Thoracic aorta (tissue), 2 donors: ENCODE data around the gene WDR64. TPM values are rescaled to one million over a fixed set of nuclear protein-coding genes. Genes with fewer than 3 reads are reported as not detected.

Source experiments
- ATAC-seq: fragments of 150-250 bp; one replicate; pipeline ENCODE4 v1.8.0; 2017; ENCODE audit warnings: low read depth; ENCODE audit not compliant: insufficient number of reproducible peaks, low FRiP score
- DNase-seq: peaks from one replicate; pipeline ENCODE4 v3.0.0-alpha.2; 2020; ENCODE audit warnings: low spot score
- H3K27ac ChIP-seq, 2 donors: fragments of 200-600 bp; sonication (generic); 1 replicate in 1 of 2; 2 replicates in 1 of 2; pipeline ENCODE4 v1.5.1; 2016; ENCODE audit warnings: mild to moderate bottlenecking in 2 of 2, moderate library complexity in 2 of 2
- H3K27me3 ChIP-seq: fragments of 200-600 bp; sonication (generic); replicated peaks from 2 replicates; pipeline ENCODE4 v1.6.0; 2016; ENCODE audit warnings: mild to moderate bottlenecking; ENCODE audit not compliant: insufficient read depth
- H3K36me3 ChIP-seq: fragments of 200-600 bp; sonication (generic); one replicate; pipeline ENCODE4 v1.5.1; 2016
- H3K4me1 ChIP-seq, 2 donors: fragments of 200-600 bp; sonication (generic); 1 replicate in 1 of 2; 2 replicates in 1 of 2; pipeline versions ENCODE4 v1.5.1 to v1.6.0; 2016; ENCODE audit warnings: low read depth in 2 of 2, mild to moderate bottlenecking in 1 of 2; ENCODE audit not compliant: control insufficient read depth in 1 of 2
- H3K4me3 ChIP-seq: fragments of 200-600 bp; sonication (generic); 2 replicates; pipeline ENCODE4 v1.5.1; 2016; ENCODE audit warnings: mild to moderate bottlenecking
- H3K9me3 ChIP-seq: fragments of 200-600 bp; sonication (generic); 2 replicates; pipeline ENCODE4 v1.5.1; 2016
- CTCF ChIP-seq: fragments of 200-600 bp; sonication (generic); IDR thresholded peaks from one replicate; pipeline ENCODE4 v1.5.1; 2019; ENCODE audit warnings: antibody characterized with exemption
- total RNA-seq, 2 donors: library from RNA; depleted of rRNA; stranded (reverse); fragments of >200 nt; gene quantifications; one replicate each; pipeline versions ENCODE4 v1.1.0 to v1.2.3, GENCODE V29; 2016

Gene WDR64
- total RNA-seq, 2 donors from 2014 or later: not detected

DNA sequence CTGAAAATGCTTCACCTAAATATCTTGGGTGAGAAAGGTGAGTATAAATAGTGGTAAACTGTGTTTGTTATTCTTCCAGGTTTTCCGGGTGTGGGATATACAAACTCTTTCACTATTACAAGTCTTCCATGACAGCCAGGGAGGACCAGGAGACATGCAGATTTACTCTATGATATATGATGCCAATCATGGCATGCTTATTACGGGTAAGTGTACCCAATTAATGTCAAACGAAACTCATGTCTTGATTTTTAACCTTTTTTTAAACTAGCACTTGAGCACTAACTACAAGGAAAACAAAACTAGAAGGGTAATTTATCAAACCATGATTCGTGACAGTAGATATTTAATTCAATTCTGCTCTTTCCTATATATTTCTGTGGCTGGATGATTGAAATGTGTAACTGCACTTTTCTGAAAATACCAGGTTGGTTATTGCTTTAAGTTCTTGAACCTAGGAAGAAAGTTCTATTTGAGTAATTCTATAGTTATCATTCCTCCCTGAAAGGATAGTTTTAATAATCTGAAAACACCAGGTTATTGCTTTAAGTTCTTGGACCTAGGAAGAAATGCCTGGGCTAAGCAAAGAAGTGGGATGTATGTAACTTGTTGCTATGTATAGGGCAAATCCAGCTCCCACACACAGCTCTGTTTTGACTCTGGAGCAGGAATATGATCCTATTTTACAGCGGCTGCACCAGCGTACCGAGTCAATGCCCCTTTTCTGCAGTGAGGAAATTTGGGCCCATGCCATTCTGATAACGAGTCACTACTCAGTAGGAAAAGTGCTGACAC lies 86.4 kb downstream of the WDR64 start:
- no peaks in the 10 kb centered on the region for H3K36me3 ChIP-seq
- DNase-seq (no peak), ATAC-seq (no peak)
- no peaks in the 10 kb centered on the region for H3K4me1 ChIP-seq
- no peaks in the 10 kb centered on the region for H3K27me3 ChIP-seq
- TF ChIP-seq CTCF: no peak
- no peak overlapping the region for H3K27ac ChIP-seq
- no peak overlapping the region for H3K4me3 ChIP-seq
- no peaks in the 10 kb centered on the region for H3K9me3 ChIP-seq

DNA sequence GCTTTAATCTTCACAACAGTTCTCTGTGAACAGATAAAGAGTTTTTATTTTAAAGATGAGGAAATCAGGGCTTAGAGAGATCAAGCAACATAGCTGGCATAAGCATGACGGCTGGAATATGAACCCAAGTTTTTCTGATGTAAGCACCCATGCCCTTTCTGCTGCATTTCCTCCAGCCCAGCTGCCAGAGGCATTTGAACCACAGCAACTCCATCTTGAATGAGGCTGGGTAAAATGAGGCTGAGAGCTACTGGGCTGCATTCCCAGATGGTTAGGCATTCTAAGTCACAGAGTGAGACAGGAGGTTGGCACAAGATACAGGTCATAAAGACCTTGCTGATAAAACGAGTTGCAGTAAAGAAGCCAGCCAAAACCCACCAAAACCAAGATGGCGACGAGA lies 90.0 kb downstream of the WDR64 start:
- Histone ChIP-seq H3K27me3 (no peaks in the 10 kb centered on the region), H3K4me1 (no peaks in the 10 kb centered on the region), H3K36me3 (no peaks in the 10 kb centered on the region), H3K27ac (no peak overlapping the region), H3K4me3 (no peak overlapping the region), H3K9me3 (no peaks in the 10 kb centered on the region)
- TF ChIP-seq CTCF: no peak
- DNase-seq: no peak
- no peak for ATAC-seq

DNA sequence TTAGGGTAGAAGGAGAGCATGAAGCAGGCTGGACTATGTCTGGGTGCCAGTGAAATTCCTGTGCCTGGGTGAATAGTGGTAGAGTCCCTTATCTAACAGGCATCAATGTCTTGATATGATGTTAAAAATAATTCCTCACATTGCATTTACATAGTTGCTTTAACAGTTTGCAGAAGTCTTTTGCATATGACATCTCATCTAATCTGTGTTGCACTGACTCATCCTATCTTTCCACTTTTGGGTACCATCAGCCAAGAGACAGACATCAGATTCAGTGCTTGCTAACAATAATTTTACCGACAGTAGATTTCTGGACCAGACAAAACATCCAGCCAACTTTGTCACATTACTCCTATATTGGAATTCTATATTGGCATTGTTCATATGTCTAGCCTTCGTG lies 92.5 kb downstream of the WDR64 start:
- H3K4me1 ChIP-seq: peaks cover 0 to 4% of the 10 kb centered on the region in 2 donors
- no peak for ATAC-seq

DNA sequence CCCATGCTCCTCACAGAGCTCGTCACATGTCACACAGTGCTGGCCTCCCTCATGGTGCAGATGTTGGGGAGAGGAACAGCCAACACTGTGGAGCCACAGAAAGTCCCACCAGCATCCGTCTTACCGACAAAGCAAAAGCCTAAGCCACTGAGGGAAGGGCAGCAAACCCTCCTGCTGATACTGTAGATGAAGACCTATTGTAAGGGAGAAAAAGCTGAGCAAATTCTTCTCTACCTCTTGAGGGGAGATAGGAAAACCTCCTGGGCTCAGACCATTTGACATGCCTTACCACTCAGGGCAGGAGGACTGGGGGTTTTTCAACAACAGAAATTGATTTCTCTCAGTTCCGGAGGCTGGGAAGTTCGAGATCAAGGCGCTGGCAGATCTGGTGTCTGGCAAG lies 95.9 kb downstream of the WDR64 start:
- no peak for ATAC-seq
- Histone ChIP-seq H3K36me3 (no peaks in the 10 kb centered on the region), H3K4me3 (no peak overlapping the region), H3K27ac (no peak overlapping the region), H3K27me3 (no peaks in the 10 kb centered on the region), H3K9me3 (no peaks in the 10 kb centered on the region), H3K4me1 (peaks cover 3 to 25% of the 10 kb centered on the region in 2 donors)
- TF ChIP-seq CTCF: no peak
- DNase-seq: no peak

More for the DNA sequence above, 92.5 kb downstream of the WDR64 start:
- no peak for TF ChIP-seq CTCF
- Histone ChIP-seq H3K9me3 (no peaks in the 10 kb centered on the region), H3K27me3 (no peaks in the 10 kb centered on the region), H3K4me3 (no peak overlapping the region), H3K27ac (no peak overlapping the region), H3K36me3 (no peaks in the 10 kb centered on the region)
- DNase-seq: no peak

DNA sequence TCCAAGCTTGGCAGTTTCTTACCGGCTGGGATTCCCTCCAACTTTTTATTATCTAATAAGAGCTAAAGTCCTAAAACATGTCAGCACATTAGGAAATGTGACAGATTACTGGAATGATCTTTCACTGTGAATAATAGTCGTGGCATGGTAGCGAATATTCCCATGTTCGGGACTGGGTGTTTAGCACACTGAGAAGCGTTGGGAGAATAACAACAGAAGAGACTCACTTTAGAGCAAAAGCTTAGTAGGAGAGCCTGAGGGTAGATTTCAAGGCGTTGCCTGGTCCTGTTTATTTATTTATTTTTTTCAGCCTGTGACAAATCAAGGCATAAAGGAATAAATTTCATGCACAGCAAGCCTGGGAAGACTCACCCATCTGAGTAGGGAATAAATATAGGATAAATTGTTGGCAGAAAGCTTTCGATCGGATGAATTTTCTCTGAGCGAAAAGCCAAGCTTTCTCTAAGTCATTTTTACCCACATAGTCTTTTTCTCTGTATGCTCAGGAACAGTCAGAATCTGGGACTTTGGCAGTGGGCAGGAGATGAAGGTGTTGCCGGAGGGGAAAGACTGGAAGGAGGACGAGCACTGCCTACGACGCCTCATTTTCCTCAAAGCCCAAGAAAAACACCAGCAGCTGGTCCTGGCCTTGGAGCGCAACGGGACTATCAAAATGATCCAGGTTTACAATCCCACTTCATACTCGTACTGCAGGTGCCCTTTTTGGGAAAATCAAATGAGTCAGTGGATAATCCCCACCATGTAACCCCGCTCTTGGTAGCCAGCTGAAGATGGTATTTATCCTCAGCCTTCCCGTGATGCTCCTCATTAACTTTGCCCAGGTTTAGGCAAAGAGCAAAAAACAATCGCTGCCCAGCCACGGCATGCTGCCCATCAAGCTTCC lies 97.2 kb downstream of the WDR64 start:
- Histone ChIP-seq H3K27ac (peak overlapping the region; percentile 44 to 46), H3K4me1 (peaks cover 3 to 25% of the 10 kb centered on the region in 2 donors), H3K36me3 (no peaks in the 10 kb centered on the region), H3K9me3 (no peaks in the 10 kb centered on the region), H3K27me3 (no peaks in the 10 kb centered on the region), H3K4me3 (peak overlapping the region; percentile 69)
- DNase-seq (no peak), ATAC-seq (no peak)
- TF ChIP-seq CTCF: no peak
